HG02571 (cell line): Measurements from ENCODE around the gene WDR70.
A peak's percentile ranks its signal among the peaks of the same experiment; 100 is the strongest.
"Not testable (repeated sequence)": the region's sequence is repeated elsewhere in the genome, so short reads cannot be mapped to it uniquely, and the experiment has no call there.

ENCODE experiments used
- ATAC-seq: cut with Tn5 transposase; IDR thresholded peaks from one replicate; pipeline ENCODE4 v1.9.1; 2021; ENCODE audit warnings: mild to moderate bottlenecking, moderate library complexity; ENCODE audit not compliant: unreplicated experiment

Gene WDR70

GRCh38 chr5:37379100-37379628, at the start of gene WDR70:
Gene WDR70, plus strand, starts transcription at chr5:37379318. Its CDS starts 50 bp downstream, at chr5:37379368.
- peak; percentile 98 for ATAC-seq

- not testable (repeated sequence) for ATAC-seq
Measured at GRCh38 chr5:37334754-37335153, 44.4 kb upstream of the WDR70 start.

- not testable (repeated sequence) for ATAC-seq
Measured at GRCh38 chr5:37342741-37343140, 36.4 kb upstream of the WDR70 start.

GRCh38 chr5:37355161-37355560, 24.0 kb upstream of the WDR70 start:
- ATAC-seq, result no peak

GRCh38 chr5:37370550-37370863, 8.6 kb upstream of the WDR70 start:
- ATAC-seq, result peak; percentile 39

GRCh38 chr5:37370864-37371726, 8.0 kb upstream of the WDR70 start, which contains the start of gene NUP155:
Gene NUP155, minus strand, starts transcription at chr5:37371106. Its CDS starts 129 bp downstream, at chr5:37370977.
- peak; percentile 94 for ATAC-seq

- no peak for ATAC-seq
Measured at GRCh38 chr5:37375091-37375490, 4.0 kb upstream of the WDR70 start.

GRCh38 chr5:37378066-37378465, 1.1 kb upstream of the WDR70 start:
- ATAC-seq, result not testable (repeated sequence)

GRCh38 chr5:37391591-37391990, 12.5 kb downstream of the WDR70 start:
- ATAC-seq, result no peak

- no peak for ATAC-seq
Measured at GRCh38 chr5:37396352-37396751, 17.2 kb downstream of the WDR70 start.

- no peak for ATAC-seq
Measured at GRCh38 chr5:37400501-37400900, 21.4 kb downstream of the WDR70 start.

- no peak for ATAC-seq
Measured at GRCh38 chr5:37412515-37412914, 33.4 kb downstream of the WDR70 start.

GRCh38 chr5:37415456-37415855, 36.3 kb downstream of the WDR70 start:
- ATAC-seq, result not testable (repeated sequence)

GRCh38 chr5:37417347-37417746, 38.2 kb downstream of the WDR70 start:
- no peak for ATAC-seq

GRCh38 chr5:37424441-37424840, 45.3 kb downstream of the WDR70 start:
- ATAC-seq, result no peak

- no peak for ATAC-seq
Measured at GRCh38 chr5:37428044-37428443, 48.9 kb downstream of the WDR70 start.

- ATAC-seq, result no peak
Measured at GRCh38 chr5:37435261-37435660, 56.1 kb downstream of the WDR70 start.

- no peak for ATAC-seq
Measured at GRCh38 chr5:37436146-37436934, 57.2 kb downstream of the WDR70 start.

GRCh38 chr5:37437711-37438110, 58.6 kb downstream of the WDR70 start:
- ATAC-seq, result no peak

GRCh38 chr5:37445783-37446182, 66.7 kb downstream of the WDR70 start:
- not testable (repeated sequence) for ATAC-seq

GRCh38 chr5:37448941-37449340, 69.8 kb downstream of the WDR70 start:
- no peak for ATAC-seq

GRCh38 chr5:37451991-37452390, 72.9 kb downstream of the WDR70 start:
- not testable (repeated sequence) for ATAC-seq
